ENCODE results near the gene BCL2L14. TPM values are rescaled to one million over a fixed set of nuclear protein-coding genes. Genes with fewer than 3 reads are reported as not detected.

Gene BCL2L14
- polyA plus RNA-seq, 1 donor (not counting 4 experiments of a cell fraction or from before 2014, with no cell fraction given): not detected

DNA sequence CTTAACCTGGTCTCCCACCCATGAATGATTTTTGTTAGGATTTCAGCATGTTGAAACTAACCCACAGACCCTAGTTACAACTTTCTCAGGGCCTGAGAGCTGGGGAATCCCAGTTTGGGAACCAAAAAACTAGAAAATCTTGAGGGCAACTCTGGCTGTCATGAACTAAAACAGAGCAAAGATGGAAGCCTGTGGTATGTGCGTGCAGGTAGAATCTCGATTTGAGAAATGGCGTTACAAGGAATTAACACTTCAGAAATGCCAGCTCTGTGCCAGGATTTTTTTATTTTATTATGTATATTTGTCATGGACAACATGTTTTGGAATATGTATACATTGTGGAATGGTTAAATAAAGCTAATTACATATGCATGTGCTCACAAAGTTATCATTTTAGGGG lies 36.4 kb upstream of the BCL2L14 start:
- no peaks in the 10 kb centered on the region for H3K27me3 ChIP-seq (ENCODE audit: control insufficient read depth, extremely low read depth, insufficient read depth, low read length)

GRCh38 chr12:12035229-12035628 lies 35.5 kb upstream of the BCL2L14 start:
- H4K20me1 ChIP-seq (ENCODE audit: control insufficient read depth, extremely low read depth, insufficient read depth, low read length): no peaks in the 10 kb centered on the region
- H3K4me3 ChIP-seq (ENCODE audit: control insufficient read depth in 2 of 3, extremely low read depth in 1 of 3, insufficient read depth in 2 of 3, low read depth in 1 of 3, low read length in 3 of 3): no peak overlapping the region
- peaks cover 11% of the 10 kb centered on the region for H3K4me1 ChIP-seq (ENCODE audit: control insufficient read depth, extremely low read depth, insufficient read depth, low read length)
- dilution Hi-C loops (cut with MboI; ENCODE audit: extremely low pct_ligation_motif_present, low sequenced_read_pairs): loop anchor here (25.0 kb wide), 1 partner anchor 448 kb away; no protein-coding TSS in a partner anchor
- TF ChIP-seq, protein P1, sequence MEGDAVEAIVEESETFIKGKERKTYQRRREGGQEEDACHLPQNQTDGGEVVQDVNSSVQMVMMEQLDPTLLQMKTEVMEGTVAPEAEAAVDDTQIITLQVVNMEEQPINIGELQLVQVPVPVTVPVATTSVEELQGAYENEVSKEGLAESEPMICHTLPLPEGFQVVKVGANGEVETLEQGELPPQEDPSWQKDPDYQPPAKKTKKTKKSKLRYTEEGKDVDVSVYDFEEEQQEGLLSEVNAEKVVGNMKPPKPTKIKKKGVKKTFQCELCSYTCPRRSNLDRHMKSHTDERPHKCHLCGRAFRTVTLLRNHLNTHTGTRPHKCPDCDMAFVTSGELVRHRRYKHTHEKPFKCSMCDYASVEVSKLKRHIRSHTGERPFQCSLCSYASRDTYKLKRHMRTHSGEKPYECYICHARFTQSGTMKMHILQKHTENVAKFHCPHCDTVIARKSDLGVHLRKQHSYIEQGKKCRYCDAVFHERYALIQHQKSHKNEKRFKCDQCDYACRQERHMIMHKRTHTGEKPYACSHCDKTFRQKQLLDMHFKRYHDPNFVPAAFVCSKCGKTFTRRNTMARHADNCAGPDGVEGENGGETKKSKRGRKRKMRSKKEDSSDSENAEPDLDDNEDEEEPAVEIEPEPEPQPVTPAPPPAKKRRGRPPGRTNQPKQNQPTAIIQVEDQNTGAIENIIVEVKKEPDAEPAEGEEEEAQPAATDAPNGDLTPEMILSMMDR (optimal IDR thresholded peaks at IDR 0.05 in 1 of 3, IDR thresholded peaks at IDR 0.05 in 1 of 3, conservative IDR thresholded peaks at IDR 0.05 in 1 of 3; ENCODE audit: extremely low read depth in 1 of 3, insufficient read depth in 2 of 3, low read length in 3 of 3): no peak
- no peak for TF ChIP-seq EZH2 (IDR thresholded peaks at IDR 0.05; ENCODE audit: low read length)
- H3K27me3 ChIP-seq (ENCODE audit: control insufficient read depth, extremely low read depth, insufficient read depth, low read length): no peaks in the 10 kb centered on the region
- no peak overlapping the region for H3K9ac ChIP-seq (ENCODE audit: control insufficient read depth, extremely low read depth, insufficient read depth, low read length)
- H3K9me1 ChIP-seq (ENCODE audit: control insufficient read depth, extremely low read depth, insufficient read depth, low read length): no peaks in the 10 kb centered on the region
- H3K9me3 ChIP-seq (ENCODE audit: control insufficient read depth, low read depth, low read length): no peaks in the 10 kb centered on the region
- no peak for DNase-seq (ENCODE audit: low read depth, low spot score)
- H3K36me3 ChIP-seq (ENCODE audit: control insufficient read depth in 2 of 2, extremely low read depth in 1 of 2, insufficient read depth in 2 of 2, low read length in 2 of 2): no peaks in the 10 kb centered on the region
- no peak overlapping the region for H3K27ac ChIP-seq (ENCODE audit: control insufficient read depth, insufficient read depth, low read length)
- H3K4me2 ChIP-seq (ENCODE audit: control insufficient read depth, extremely low read depth, insufficient read depth, low read depth, low read length): no peak overlapping the region
- H3K79me2 ChIP-seq (ENCODE audit: control insufficient read depth, insufficient read depth, low read length): no peaks in the 10 kb centered on the region
- H2AFZ ChIP-seq (ENCODE audit: control insufficient read depth, low read length): no peak overlapping the region
- FAIRE-seq: no peak

More for the DNA sequence above, 36.4 kb upstream of the BCL2L14 start:
- Histone ChIP-seq H3K9me1 (ENCODE audit: control insufficient read depth, extremely low read depth, insufficient read depth, low read length) (no peaks in the 10 kb centered on the region), H2AFZ (ENCODE audit: control insufficient read depth, low read length) (no peak overlapping the region), H3K4me1 (ENCODE audit: control insufficient read depth, extremely low read depth, insufficient read depth, low read length) (peaks cover 11% of the 10 kb centered on the region), H3K36me3 (ENCODE audit: control insufficient read depth in 2 of 2, extremely low read depth in 1 of 2, insufficient read depth in 2 of 2, low read length in 2 of 2) (no peaks in the 10 kb centered on the region), H3K4me3 (ENCODE audit: control insufficient read depth in 2 of 3, extremely low read depth in 1 of 3, insufficient read depth in 2 of 3, low read depth in 1 of 3, low read length in 3 of 3) (no peak overlapping the region), H4K20me1 (ENCODE audit: control insufficient read depth, extremely low read depth, insufficient read depth, low read length) (no peaks in the 10 kb centered on the region), H3K9ac (ENCODE audit: control insufficient read depth, extremely low read depth, insufficient read depth, low read length) (no peak overlapping the region), H3K9me3 (ENCODE audit: control insufficient read depth, low read depth, low read length) (no peaks in the 10 kb centered on the region), H3K27ac (ENCODE audit: control insufficient read depth, insufficient read depth, low read length) (no peak overlapping the region), H3K79me2 (ENCODE audit: control insufficient read depth, insufficient read depth, low read length) (no peaks in the 10 kb centered on the region), H3K4me2 (ENCODE audit: control insufficient read depth, extremely low read depth, insufficient read depth, low read depth, low read length) (no peak overlapping the region)
- dilution Hi-C loops (cut with MboI; ENCODE audit: extremely low pct_ligation_motif_present, low sequenced_read_pairs): loop anchor here (25.0 kb wide), 1 partner anchor 447 kb away; no protein-coding TSS in a partner anchor
- no peak for FAIRE-seq
- DNase-seq (ENCODE audit: low read depth, low spot score): no peak
- TF ChIP-seq EZH2 (IDR thresholded peaks at IDR 0.05; ENCODE audit: low read length): no peak
- TF ChIP-seq, protein P1 (optimal IDR thresholded peaks at IDR 0.05 in 1 of 3, IDR thresholded peaks at IDR 0.05 in 1 of 3, conservative IDR thresholded peaks at IDR 0.05 in 1 of 3; ENCODE audit: extremely low read depth in 1 of 3, insufficient read depth in 2 of 3, low read length in 3 of 3): no peak
